ENCODE measurements around the gene MAJIN. TPM values are rescaled to one million over a fixed set of nuclear protein-coding genes. Genes with fewer than 3 reads are reported as not detected.

The MAJIN gene
- total and polyA plus RNA-seq, 2 experiments from 2014 or later = not detected

DNA sequence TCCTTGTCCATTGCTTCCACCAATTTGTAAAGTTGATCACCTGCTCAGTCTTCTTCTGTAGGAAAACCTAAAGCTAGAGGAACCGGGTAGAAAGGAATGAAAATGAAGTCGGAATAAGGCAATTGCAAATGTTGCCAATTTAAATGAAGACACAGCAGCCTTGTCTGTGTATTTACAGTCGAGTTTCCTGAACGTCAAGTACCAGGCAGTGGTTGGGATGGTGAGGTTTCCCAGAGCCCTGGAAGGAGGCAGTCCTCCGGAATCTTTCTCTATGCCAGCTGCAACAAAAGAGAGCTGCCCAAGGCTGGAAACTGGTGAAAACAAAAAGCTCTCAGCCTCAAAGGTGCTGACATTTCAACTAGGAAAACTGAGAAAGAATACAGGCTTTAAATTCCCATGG is 17.7 kb downstream of the MAJIN start:
- Histone ChIP-seq H3K27ac (ENCODE audit: low read depth) (no peak overlapping the region), H3K9me2 (ENCODE audit: insufficient read depth) (no peaks in the 10 kb centered on the region), H2AFZ (peak overlapping the region; percentile 76; the same call in 1 of the 2 replicates), H3K4me2 (no peak overlapping the region), H3K4me3 (no peak overlapping the region), H3K4me1 (ENCODE audit: insufficient read depth) (no peaks in the 10 kb centered on the region), H4K20me1 (replicated peaks; ENCODE audit: insufficient read depth) (no peaks in the 10 kb centered on the region), H3K27me3 (ENCODE audit: insufficient read depth) (peaks cover under 1% of the 10 kb centered on the region; the same call in 1 of the 2 replicates), H3K36me3 (ENCODE audit: insufficient read depth) (no peaks in the 10 kb centered on the region), H3F3A (replicated peaks; ENCODE audit: low read depth) (no peaks in the 10 kb centered on the region), H3K79me2 (replicated peaks; ENCODE audit: insufficient read depth) (no peaks in the 10 kb centered on the region)
- DNase-seq (ENCODE audit: low spot score) (no peak), ATAC-seq (no peak)
- Mint-ChIP-seq H3K4me1 (no peaks in the 10 kb centered on the region), H3K9me3 (no peaks in the 10 kb centered on the region), H3K4me3 (no peak overlapping the region), H3K27ac (no peak overlapping the region), H3K36me3 (ENCODE audit: low read depth) (no peaks in the 10 kb centered on the region), H3K27me3 (ENCODE audit: insufficient read depth, low read depth, poor library complexity) (peaks cover 6% of the 10 kb centered on the region)
- TF ChIP-seq, protein P1, sequence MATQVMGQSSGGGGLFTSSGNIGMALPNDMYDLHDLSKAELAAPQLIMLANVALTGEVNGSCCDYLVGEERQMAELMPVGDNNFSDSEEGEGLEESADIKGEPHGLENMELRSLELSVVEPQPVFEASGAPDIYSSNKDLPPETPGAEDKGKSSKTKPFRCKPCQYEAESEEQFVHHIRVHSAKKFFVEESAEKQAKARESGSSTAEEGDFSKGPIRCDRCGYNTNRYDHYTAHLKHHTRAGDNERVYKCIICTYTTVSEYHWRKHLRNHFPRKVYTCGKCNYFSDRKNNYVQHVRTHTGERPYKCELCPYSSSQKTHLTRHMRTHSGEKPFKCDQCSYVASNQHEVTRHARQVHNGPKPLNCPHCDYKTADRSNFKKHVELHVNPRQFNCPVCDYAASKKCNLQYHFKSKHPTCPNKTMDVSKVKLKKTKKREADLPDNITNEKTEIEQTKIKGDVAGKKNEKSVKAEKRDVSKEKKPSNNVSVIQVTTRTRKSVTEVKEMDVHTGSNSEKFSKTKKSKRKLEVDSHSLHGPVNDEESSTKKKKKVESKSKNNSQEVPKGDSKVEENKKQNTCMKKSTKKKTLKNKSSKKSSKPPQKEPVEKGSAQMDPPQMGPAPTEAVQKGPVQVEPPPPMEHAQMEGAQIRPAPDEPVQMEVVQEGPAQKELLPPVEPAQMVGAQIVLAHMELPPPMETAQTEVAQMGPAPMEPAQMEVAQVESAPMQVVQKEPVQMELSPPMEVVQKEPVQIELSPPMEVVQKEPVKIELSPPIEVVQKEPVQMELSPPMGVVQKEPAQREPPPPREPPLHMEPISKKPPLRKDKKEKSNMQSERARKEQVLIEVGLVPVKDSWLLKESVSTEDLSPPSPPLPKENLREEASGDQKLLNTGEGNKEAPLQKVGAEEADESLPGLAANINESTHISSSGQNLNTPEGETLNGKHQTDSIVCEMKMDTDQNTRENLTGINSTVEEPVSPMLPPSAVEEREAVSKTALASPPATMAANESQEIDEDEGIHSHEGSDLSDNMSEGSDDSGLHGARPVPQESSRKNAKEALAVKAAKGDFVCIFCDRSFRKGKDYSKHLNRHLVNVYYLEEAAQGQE (IDR thresholded peaks at IDR 0.05; ENCODE audit: unreplicated experiment) = no peak
- TF ChIP-seq, protein P2, sequence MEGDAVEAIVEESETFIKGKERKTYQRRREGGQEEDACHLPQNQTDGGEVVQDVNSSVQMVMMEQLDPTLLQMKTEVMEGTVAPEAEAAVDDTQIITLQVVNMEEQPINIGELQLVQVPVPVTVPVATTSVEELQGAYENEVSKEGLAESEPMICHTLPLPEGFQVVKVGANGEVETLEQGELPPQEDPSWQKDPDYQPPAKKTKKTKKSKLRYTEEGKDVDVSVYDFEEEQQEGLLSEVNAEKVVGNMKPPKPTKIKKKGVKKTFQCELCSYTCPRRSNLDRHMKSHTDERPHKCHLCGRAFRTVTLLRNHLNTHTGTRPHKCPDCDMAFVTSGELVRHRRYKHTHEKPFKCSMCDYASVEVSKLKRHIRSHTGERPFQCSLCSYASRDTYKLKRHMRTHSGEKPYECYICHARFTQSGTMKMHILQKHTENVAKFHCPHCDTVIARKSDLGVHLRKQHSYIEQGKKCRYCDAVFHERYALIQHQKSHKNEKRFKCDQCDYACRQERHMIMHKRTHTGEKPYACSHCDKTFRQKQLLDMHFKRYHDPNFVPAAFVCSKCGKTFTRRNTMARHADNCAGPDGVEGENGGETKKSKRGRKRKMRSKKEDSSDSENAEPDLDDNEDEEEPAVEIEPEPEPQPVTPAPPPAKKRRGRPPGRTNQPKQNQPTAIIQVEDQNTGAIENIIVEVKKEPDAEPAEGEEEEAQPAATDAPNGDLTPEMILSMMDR (conservative IDR thresholded peaks at IDR 0.05; ENCODE audit: low read depth in 2 of 2) = no peak
- TF ChIP-seq, protein P3, sequence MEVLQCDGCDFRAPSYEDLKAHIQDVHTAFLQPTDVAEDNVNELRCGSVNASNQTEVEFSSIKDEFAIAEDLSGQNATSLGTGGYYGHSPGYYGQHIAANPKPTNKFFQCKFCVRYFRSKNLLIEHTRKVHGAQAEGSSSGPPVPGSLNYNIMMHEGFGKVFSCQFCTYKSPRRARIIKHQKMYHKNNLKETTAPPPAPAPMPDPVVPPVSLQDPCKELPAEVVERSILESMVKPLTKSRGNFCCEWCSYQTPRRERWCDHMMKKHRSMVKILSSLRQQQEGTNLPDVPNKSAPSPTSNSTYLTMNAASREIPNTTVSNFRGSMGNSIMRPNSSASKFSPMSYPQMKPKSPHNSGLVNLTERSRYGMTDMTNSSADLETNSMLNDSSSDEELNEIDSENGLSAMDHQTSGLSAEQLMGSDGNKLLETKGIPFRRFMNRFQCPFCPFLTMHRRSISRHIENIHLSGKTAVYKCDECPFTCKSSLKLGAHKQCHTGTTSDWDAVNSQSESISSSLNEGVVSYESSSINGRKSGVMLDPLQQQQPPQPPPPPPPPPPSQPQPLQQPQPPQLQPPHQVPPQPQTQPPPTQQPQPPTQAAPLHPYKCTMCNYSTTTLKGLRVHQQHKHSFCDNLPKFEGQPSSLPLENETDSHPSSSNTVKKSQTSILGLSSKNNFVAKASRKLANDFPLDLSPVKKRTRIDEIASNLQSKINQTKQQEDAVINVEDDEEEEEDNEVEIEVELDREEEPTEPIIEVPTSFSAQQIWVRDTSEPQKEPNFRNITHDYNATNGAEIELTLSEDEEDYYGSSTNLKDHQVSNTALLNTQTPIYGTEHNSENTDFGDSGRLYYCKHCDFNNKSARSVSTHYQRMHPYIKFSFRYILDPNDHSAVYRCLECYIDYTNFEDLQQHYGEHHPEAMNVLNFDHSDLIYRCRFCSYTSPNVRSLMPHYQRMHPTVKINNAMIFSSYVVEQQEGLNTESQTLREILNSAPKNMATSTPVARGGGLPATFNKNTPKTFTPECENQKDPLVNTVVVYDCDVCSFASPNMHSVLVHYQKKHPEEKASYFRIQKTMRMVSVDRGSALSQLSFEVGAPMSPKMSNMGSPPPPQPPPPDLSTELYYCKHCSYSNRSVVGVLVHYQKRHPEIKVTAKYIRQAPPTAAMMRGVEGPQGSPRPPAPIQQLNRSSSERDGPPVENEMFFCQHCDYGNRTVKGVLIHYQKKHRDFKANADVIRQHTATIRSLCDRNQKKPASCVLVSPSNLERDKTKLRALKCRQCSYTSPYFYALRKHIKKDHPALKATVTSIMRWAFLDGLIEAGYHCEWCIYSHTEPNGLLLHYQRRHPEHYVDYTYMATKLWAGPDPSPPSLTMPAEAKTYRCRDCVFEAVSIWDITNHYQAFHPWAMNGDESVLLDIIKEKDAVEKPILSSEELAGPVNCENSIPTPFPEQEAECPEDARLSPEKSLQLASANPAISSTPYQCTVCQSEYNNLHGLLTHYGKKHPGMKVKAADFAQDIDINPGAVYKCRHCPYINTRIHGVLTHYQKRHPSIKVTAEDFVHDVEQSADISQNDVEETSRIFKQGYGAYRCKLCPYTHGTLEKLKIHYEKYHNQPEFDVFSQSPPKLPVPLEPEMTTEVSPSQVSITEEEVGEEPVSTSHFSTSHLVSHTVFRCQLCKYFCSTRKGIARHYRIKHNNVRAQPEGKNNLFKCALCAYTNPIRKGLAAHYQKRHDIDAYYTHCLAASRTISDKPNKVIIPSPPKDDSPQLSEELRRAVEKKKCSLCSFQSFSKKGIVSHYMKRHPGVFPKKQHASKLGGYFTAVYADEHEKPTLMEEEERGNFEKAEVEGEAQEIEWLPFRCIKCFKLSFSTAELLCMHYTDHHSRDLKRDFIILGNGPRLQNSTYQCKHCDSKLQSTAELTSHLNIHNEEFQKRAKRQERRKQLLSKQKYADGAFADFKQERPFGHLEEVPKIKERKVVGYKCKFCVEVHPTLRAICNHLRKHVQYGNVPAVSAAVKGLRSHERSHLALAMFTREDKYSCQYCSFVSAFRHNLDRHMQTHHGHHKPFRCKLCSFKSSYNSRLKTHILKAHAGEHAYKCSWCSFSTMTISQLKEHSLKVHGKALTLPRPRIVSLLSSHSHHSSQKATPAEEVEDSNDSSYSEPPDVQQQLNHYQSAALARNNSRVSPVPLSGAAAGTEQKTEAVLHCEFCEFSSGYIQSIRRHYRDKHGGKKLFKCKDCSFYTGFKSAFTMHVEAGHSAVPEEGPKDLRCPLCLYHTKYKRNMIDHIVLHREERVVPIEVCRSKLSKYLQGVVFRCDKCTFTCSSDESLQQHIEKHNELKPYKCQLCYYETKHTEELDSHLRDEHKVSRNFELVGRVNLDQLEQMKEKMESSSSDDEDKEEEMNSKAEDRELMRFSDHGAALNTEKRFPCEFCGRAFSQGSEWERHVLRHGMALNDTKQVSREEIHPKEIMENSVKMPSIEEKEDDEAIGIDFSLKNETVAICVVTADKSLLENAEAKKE (CRISPR knock-in tag; IDR thresholded peaks at IDR 0.05) = no peak
- TF ChIP-seq EZH2 (IDR thresholded peaks at IDR 0.05; ENCODE audit: low read depth, unreplicated experiment) (no peak), JUNB (IDR thresholded peaks at IDR 0.05; ENCODE audit: unreplicated experiment) (no peak), STAT1 (IDR thresholded peaks at IDR 0.05; ENCODE audit: unreplicated experiment) (no peak)
